GM18511 (cell line): ENCODE measurements around the gene RAMP1.

Experiments used
- ATAC-seq: cut with Tn5 transposase; IDR thresholded peaks from one replicate; pipeline ENCODE4 v1.9.1; 2021; ENCODE audit warnings: mild to moderate bottlenecking, moderate library complexity; ENCODE audit not compliant: unreplicated experiment

RAMP1 gene

DNA sequence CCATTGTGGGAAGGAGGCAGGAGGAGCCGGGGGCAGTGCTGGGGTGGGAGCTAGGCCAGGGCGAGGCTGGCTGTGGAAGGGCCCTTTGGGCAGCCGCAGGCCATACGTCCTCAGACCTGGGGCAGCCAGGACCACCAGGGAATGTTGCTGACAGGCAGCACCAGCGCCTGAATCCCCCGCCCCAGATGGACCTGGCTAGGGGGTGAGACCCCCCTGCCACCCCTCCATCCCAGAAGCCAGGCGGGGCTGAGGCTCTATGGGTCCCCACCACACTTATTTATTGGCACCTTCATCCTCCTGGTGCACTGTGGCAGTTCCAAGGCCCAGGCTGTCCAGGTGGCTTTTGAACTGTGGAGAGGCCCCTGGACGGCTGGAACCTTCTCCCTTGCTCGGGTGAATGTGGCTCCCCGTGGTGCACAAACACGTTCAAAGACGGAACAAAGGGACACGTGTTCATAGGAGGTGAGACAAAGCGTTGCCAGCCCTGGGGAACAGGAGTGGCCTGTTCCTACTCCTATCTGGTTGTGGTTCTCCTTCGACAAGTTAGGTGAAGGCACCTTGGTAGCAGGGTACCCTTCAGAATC is 35.1 kb downstream of the RAMP1 start:
- ATAC-seq = no peak

DNA sequence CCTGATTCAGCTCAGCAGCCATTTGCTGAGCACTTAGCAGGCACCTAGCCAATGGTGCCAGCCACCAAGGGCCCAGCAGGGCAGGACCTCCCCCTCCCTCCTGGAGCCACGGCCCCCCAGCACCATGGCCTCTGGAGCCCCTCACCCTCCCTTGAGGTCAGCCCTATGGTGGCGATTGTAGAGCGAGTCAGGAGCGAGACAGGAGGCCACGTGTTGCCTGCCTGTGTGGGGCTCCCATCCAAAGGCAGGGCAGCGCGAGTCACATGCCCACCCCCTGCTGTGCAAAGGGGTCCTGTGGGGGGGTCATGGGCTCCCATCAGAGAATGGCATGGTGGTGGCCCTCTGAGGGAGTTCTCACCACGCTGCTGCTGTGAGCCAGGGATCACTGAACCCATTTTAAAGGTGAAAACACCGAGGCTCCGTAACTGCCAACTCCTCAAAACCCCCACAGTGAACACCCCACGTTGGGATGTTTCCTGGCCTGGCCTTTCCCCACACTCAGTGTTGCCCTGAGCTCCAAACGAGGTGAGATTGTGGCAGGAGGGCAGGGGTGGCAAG is 35.6 kb downstream of the RAMP1 start:
- no peak for ATAC-seq

DNA sequence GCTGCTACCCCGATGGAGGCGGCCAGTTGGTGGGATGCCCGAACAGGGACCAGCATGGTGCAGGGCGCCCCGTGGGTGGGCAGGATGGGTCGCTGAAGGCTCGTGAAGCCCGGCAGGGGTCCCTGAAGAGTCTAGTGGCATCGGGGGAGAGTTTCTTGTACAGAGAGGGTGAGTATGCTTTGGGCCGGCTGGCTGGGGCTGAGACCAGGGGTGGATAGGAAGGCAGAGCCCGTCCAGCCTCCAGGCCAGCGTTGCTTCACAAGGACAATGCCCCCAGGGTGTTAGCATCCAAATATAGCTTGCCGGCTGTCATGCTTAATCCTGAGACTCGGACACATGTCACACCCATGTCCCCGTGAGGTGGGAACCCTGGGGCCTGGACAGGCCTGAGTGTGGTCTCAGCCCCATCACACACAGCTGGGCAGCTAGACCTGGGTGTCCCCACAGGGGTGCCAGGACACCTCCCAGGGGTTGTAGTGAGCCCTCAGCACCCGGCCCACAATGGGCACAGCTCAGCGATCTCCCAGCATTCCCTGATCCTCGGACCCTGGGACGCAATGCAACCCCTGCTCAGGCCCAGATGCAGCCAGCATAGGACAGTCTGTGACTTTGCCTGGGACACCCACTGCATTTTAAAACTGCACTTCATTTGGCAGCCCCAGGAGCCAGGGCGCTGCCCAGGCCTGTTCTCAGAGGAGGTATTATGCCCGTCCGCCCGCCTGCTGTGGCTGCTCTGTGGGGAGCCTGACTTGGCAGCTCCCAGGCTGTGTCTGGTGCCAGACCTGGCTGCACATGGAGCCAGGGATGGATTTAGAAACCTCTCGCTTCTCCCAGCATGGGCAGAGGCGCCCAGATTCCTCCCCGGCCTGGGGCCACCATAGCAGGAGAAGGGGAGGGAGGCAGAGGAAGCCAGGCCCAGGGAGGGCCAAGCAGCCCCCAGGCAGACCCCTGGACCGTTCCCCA is 36.4 kb downstream of the RAMP1 start:
- ATAC-seq = no peak

DNA sequence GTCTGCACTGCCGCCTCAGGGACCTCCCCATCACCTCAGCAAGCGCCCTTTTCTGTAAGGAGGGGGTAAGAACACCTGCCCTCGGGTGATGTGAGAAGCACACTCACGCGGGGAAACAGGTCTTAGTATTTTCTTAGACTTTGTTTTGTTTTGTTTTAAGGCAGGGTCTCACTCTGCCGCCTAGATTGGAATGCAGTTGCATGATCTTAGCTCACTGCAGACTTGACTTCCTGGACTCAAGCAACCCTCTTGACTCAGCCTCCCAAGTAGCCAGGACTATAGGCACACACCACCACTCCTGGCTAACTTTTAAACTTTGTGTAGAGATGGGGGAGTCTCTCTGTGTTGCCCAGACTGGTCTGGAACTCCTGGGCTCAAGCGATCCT is 37.1 kb downstream of the RAMP1 start:
- no peak for ATAC-seq

- ATAC-seq = no peak
These were observed 37.5 kb downstream of the RAMP1 start for GRCh38 chr2:237896956-237897355.

- ATAC-seq = no peak
These were observed 38.6 kb downstream of the RAMP1 start for GRCh38 chr2:237898057-237898414.

DNA sequence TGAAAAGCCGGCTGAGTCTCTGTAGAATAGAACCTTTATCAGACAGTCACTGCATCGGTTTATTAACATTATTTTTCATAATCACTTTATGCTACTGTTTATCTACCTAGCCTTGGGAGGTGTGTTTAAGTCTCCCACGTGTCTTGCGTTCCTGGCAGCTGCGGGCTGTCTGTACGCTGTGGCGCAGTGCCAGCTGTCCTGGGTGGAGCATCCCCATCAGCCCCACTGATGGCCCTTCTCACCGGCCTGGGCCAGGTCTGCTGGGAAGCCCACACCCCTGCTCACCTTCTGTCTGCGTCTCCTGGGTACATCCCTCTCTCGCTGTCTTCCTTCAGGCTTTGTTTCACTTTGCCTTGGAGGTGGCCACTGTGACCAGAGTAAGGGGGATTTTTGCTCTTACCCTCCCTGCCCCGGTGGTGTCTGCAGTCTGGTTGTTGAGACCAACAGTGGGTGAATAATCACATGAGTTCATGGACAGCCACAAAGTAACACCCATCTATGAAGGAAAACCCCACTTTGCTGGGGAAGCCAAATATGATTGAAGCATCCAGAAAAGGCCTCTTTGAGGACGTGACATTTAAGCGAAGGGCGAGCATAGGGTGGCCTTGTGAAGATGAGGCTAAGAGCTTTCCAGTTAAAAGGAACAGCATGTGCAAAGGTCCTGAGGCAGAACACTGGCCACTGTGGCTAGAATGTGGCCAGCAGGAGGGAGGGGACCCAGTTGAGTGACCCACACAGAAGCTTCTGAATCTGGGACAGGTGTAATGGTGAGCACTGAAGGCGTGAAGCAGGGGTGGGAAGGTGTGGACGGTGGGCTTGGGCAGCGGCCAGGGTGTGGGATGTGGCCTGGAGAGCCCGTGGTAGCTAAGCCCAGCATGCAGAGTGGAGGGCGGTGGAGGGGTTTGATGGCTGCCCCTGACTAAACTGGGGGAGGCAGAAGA is 41.7 kb downstream of the RAMP1 start:
- no peak for ATAC-seq

DNA sequence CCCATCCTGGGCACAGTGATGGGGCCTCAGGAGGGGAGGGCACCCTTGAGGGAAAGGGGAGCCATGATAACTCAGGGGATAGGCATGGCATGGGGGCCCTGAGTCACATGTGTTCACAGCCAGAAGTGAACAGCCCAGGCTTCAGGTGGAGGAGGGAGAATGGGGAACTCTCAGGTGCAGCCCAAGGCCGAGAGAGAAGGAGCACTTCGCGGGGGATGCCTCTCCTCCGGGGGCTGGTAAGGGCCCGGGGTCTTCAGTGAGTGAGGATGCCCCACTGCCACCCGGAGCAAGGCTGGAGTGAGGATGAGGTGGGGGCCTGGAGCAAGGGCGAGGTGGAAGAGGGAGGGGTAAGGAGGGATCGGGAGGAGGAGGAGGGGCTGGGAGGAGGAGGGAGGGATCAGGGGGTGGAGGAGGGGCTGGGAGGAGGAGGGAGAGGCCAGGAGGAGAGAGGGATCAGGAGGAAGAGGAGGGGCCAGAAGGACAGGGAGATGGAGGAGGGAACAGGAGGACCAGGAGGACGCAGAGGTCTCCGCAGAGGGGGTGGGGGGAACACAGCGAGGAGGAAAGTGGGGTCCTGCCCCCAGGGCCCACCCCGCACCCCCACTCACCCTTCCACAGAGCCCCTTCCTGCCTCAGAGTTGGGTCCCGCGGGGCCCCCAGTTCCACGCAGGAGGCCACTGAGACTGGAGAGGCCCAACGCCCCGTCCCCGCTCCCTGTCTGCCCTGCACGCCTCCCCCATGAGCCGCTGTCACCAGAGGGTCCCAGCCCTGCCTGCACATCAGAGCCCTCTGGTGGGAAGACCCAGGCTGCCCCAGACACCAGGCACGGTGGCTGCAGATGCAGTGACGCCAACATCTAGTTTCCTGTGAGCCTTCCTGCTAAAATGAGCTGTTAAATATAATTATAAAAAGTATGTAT is 42.8 kb downstream of the RAMP1 start:
- no peak for ATAC-seq

DNA sequence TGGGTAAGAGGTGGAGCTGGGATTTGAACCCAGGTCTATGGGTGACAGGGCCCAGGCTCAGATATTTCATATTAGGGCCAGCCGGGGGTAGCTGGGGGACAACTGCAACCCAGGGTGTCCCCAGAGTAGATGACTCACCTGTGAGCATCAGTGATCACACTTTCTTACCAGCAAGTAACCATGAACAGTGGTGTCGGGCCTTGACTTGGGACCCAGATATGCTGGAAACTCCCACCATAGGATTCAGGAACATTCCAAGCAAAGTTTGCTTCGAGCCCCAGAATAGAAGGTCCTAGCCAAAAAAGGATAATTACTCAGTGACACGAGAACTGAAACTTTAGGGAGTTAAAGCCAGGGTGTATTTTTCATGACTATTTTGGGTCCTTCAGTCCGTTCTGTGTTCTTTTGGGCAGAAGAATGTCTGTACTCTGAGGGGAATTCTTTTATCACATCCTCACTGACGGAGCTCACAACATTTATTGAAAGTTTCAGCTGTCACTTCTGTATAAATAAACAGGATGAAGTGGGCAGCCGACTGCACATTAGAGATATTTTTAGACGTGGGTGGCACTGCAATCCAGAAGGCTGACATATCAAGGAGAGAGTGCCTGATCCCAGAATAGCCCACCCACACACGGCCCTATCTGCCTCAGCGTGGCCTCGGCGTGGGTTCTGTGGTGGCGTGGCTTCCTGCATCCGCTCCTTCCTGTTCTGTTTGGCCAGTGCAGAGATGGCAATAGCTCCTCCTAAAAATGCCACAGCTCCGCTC is 45.6 kb downstream of the RAMP1 start:
- no peak for ATAC-seq

DNA sequence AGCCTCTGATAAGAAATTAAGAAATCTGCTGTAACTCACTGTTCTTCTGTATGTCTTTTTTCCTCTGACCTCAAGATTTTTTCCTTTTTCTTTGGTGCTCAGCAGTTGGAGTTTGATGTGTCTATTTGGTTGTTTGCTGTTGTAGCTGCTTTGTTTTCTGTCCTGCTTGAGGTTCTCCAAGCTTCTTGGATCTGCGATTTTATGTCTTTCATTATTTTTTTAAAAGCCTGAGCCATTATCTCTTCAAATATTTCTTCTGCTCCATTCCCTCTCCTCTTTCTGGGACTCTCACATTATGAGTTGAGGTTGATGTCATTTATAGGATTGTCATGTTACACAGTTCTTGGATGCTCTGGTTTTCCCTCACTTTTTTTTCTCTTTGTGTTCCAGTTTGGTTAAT is 47.7 kb downstream of the RAMP1 start:
- no peak for ATAC-seq

GRCh38 chr2:237909075-237909695 is 49.8 kb downstream of the RAMP1 start:
- no peak for ATAC-seq

GRCh38 chr2:237909801-237910475 is 50.5 kb downstream of the RAMP1 start:
- no peak for ATAC-seq

DNA sequence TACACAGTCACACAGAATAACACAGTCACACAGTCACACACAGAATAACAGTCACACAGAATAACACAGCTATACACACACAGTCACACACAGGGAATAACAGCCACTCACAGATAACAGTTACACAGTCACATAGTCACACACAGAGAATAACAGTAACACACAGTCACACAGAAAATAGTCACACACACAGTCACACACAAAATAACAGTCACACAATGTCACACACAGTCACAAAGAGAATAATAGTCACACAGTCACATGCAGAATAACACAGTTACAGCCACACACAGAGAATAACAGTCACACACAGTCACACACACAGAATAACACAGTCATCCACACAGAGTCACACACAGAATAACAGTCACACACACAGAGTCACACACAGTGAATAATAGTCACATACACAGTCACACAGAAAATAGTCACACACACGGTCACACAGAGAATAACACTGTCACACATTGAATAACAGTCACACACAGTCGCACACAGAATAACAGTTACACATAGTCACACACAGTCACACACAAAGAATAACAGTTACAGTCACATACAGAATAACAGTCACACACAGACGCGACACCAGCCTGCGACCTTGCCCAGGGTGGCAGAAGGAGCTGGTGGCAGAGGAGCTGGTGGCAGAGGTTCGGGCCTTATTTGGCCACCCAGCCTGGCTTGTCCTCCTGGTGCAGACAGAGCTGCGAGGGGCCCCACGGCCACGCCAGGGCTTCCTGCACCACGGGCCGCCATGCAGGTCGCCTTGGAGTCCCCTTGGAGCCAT is 51.3 kb downstream of the RAMP1 start:
- ATAC-seq = no peak

- ATAC-seq = no peak
These were observed 52.1 kb downstream of the RAMP1 start for GRCh38 chr2:237911363-237912017.

DNA sequence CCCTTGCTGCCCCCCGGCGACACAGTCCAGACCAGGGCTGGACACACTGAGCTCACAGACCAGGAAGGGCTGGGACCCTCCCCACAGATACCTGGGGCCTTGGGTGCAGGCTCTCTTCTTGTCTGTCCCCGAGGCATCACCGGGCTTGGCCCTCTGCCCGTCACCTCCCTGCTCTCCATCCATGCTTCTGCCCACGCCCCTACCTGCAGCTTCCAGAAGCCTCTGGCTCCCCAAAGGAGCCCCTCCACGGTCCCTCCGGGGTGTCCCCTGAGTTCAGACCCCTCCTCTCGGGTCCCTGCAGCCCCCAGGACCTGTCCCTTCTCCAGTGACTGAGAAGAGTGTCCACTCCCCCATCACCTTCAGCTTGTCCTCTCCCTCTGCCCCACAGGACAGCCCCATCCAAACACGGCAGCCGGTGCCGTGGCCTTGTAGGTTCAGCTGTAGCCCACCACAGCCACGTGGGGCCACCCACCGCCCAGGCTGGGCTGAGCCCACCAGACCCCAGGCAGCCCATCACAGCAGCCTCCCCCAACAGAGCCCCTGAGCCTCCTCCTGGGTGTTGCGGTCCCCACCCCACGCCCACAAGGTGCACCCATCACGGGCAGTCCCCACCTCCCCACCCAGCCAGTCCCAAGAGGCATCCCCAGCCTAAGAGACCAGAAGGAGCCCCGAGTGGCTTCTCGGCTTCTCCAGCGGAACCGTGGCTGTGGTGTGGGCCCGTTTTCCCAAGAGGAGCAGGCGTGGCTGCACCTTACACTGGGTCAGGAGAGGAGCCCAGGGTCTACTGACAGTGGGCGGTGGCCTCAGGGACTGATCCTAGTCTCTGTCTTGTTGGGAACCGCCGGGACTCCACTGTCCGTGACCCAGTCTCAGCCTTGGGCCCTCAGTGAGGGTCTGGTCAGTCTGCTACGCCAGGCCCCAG is 53.1 kb downstream of the RAMP1 start:
- no peak for ATAC-seq
